Naive thymus-derived CD4-positive, alpha-beta T cell (primary cell): ENCODE results near the gene DTX2. TPM values are rescaled to one million over a fixed set of nuclear protein-coding genes. Genes with fewer than 3 reads are reported as not detected.
"Not testable (repeated sequence)": the region's sequence is repeated elsewhere in the genome, so short reads cannot be mapped to it uniquely, and the experiment has no call there.

Source experiments
- ATAC-seq: fragments of 150-1000 bp; cut with Tn5 transposase; 2 replicates; pipeline ENCODE4 v1.10.0; 2021; ENCODE audit warnings: mild to moderate bottlenecking, moderate library complexity
- CTCF ChIA-PET: fragments of 350-600 bp; sonication (Branson Sonifier 250); formaldehyde crosslinking; loops from one replicate; lab custom pipeline; 2021; ENCODE audit warnings: antibody characterized with exemption; lab: Charles Lee
- POLR2A ChIA-PET: fragments of 350-600 bp; sonication (Branson Sonifier 250); formaldehyde crosslinking; loops from one replicate; lab custom pipeline; 2021; ENCODE audit warnings: antibody characterized with exemption, inconsistent platforms; lab: Charles Lee
- DNase-seq, 9 donors: peaks; one replicate each; pipeline versions ENCODE4 v3.0.0 to v3.0.0-alpha.2; 2020 to 2022; ENCODE audit warnings: mixed read lengths in 1 of 9
- H3K27ac ChIP-seq: one replicate; pipeline ENCODE4 v1.7.0; 2013; ENCODE audit warnings: mild to moderate bottlenecking, low read depth, low read length, moderate library complexity
- H3K27me3 ChIP-seq, 2 donors: one replicate each; pipeline ENCODE4 v1.7.0; 2013; ENCODE audit warnings: low read length in 2 of 2, mild to moderate bottlenecking in 2 of 2, moderate library complexity in 2 of 2; ENCODE audit not compliant: control insufficient read depth in 2 of 2, insufficient read depth in 2 of 2
- H3K36me3 ChIP-seq, 3 experiments: 1 replicate in 2 of 3; 2 replicates in 1 of 3; pipeline ENCODE4 v1.7.0; 2013; ENCODE audit warnings: low read length in 3 of 3, mild to moderate bottlenecking in 3 of 3, moderate library complexity in 1 of 3; ENCODE audit not compliant: insufficient read depth in 3 of 3, control insufficient read depth in 2 of 3
- H3K4me1 ChIP-seq, 2 donors: one replicate each; pipeline ENCODE4 v1.7.0; 2013; ENCODE audit warnings: low read length in 2 of 2, mild to moderate bottlenecking in 2 of 2, moderate library complexity in 1 of 2; ENCODE audit not compliant: control insufficient read depth in 2 of 2, insufficient read depth in 2 of 2
- H3K4me3 ChIP-seq: 2 replicates; pipeline ENCODE4 v1.7.0; 2013; ENCODE audit warnings: mild to moderate bottlenecking, low read length
- H3K9me3 ChIP-seq, 3 experiments: 1 replicate in 2 of 3; 2 replicates in 1 of 3; pipeline ENCODE4 v1.7.0; 2013; ENCODE audit warnings: low read length in 3 of 3; ENCODE audit not compliant: control insufficient read depth in 2 of 3
- H3K27ac Mint-ChIP-seq, 9 donors: one replicate each; pipeline ENCODE4 v1.8.0; 2020 to 2022; ENCODE audit warnings: mixed read lengths in 9 of 9, mild to moderate bottlenecking in 8 of 9, moderate library complexity in 5 of 9, inconsistent platforms in 2 of 9
- H3K27me3 Mint-ChIP-seq, 5 donors: one replicate each; pipeline ENCODE4 v1.8.0; 2021 to 2022; ENCODE audit warnings: mixed read lengths in 5 of 5, mild to moderate bottlenecking in 1 of 5
- H3K36me3 Mint-ChIP-seq, 5 donors: one replicate each; pipeline ENCODE4 v1.8.0; 2020 to 2022; ENCODE audit warnings: mixed read lengths in 5 of 5, mild to moderate bottlenecking in 3 of 5, inconsistent platforms in 1 of 5
- H3K4me1 Mint-ChIP-seq, 7 donors: one replicate each; pipeline ENCODE4 v1.8.0; 2020 to 2022; ENCODE audit warnings: mixed read lengths in 7 of 7, mild to moderate bottlenecking in 3 of 7, inconsistent platforms in 1 of 7
- H3K4me3 Mint-ChIP-seq, 10 donors: one replicate each; pipeline ENCODE4 v1.8.0; 2020 to 2022; ENCODE audit warnings: mild to moderate bottlenecking in 10 of 10, mixed read lengths in 10 of 10, moderate library complexity in 6 of 10, inconsistent platforms in 2 of 10
- H3K9me3 Mint-ChIP-seq, 11 donors: one replicate each; pipeline ENCODE4 v1.8.0; 2020 to 2022; ENCODE audit warnings: mixed read lengths in 11 of 11, mild to moderate bottlenecking in 4 of 11, inconsistent platforms in 1 of 11, moderate library complexity in 1 of 11
- intact Hi-C, 2 donors: fragments of 100-400 bp; cut with micrococcal nuclease; formaldehyde crosslinking; loops; one replicate each; pipeline ENCODE4 v1.15.1; 2023
- polyA plus RNA-seq, 2 donors: library from polyadenylated mRNA; unstranded; fragments of 300-500 nt; fragmentation: Illumina TruSeq; gene quantifications; one replicate each; pipeline ENCODE4 v1.2.3, GENCODE V29; 2021
- total RNA-seq, 6 experiments: library from RNA in 5 of 6; stranded (reverse) in 5 of 6; gene quantifications; 1 replicate in 5 of 6; 2 replicates in 1 of 6; pipeline ENCODE4 v1.2.3 and lab custom pipeline; 2021 to 2026

DTX2 gene
- total and polyA plus RNA-seq, 7 experiments from 2014 or later = 12.0 to 44.8 (median 34.3) TPM

DNA sequence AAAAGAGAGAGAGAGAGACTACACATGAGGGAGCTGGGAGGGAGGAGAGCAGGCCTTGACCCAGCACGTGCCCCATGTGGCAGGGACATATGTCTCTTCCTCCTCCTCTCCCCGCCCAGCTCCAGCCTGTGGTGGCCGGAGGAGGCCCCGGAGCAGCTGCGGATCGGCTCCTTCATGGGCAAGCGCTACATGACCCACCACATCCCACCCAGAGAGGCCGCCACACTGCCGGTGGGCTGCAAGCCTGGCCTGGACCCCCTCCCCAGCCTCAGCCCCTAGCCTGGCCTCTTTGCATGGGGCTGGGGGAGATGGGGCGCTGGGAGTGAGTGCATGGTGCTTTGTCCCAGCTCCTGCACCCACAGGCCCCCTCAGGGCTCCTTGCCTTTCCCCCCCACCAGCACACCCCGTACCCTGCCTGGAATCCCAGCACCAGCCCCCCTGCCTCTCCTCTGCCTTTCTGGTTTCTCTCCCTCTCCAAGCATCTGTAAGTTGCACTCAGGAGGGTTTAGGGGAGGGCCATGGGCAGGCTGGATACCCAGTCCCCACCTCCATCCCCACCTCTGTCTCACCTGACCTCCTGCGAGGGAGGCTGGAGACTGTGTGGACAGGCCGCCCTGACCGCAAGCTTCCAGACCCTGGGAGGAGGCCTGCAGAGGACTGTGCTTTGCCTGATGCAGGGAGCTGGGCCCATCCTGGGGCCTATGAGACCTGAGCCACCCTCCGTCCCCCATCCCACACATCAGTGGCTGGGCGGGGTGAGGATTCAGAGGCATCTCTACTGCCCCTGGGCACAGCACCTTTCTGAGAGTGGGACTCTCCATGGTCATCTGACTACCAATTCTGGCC is 53.6 kb downstream of the DTX2 start:
- H3K9me3 ChIP-seq = no peaks in the 10 kb centered on the region
- no peaks in the 10 kb centered on the region for H3K4me1 Mint-ChIP-seq
- H3K4me3 Mint-ChIP-seq = no peak overlapping the region
- H3K27ac Mint-ChIP-seq = no peak overlapping the region
- ATAC-seq = no peak
- no peaks in the 10 kb centered on the region for H3K36me3 ChIP-seq
- no peak overlapping the region for H3K27ac ChIP-seq
- H3K4me1 ChIP-seq = no peaks in the 10 kb centered on the region
- DNase-seq = no peak
- H3K4me3 ChIP-seq = no peak overlapping the region
- peaks cover 0 to 4% (median 0%) of the 10 kb centered on the region in 5 donors for H3K27me3 Mint-ChIP-seq
- no peaks in the 10 kb centered on the region for H3K36me3 Mint-ChIP-seq
- H3K27me3 ChIP-seq = no peaks in the 10 kb centered on the region
- intact Hi-C loops = no loop called here
- H3K9me3 Mint-ChIP-seq = no peaks in the 10 kb centered on the region
- CTCF ChIA-PET = no interaction called here
- POLR2A ChIA-PET = no interaction called here

DNA sequence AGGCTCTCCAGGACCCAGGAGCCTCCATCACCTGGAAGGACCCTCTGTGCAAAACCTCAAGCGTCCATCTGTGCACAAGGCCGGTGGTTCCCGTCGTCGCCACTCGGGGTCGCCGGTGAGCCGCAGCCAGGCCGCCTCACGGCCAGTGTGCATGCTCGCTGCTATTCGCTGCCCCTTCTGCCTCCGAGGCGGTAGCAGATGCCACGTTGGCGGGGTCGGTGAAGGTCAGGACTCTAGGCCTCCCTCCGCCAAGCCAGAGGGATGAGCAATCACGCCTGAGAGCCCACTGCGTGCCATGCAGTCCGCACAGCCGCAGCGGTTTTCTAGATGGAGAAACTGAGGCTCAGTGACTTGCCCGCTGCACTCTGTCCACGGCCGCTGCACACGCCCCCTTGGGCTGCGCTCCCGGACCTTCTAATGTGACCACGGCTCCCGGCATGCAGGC is 54.5 kb downstream of the DTX2 start:
- H3K4me3 Mint-ChIP-seq = no peak overlapping the region
- intact Hi-C loops = no loop called here
- Histone ChIP-seq H3K9me3 (no peaks in the 10 kb centered on the region), H3K4me1 (no peaks in the 10 kb centered on the region), H3K27ac (no peak overlapping the region), H3K27me3 (no peaks in the 10 kb centered on the region), H3K36me3 (no peaks in the 10 kb centered on the region), H3K4me3 (no peak overlapping the region)
- peak; percentile 62 for ATAC-seq
- H3K9me3 Mint-ChIP-seq = no peaks in the 10 kb centered on the region
- H3K4me1 Mint-ChIP-seq = peaks cover 0 to 4% (median 0%) of the 10 kb centered on the region in 7 donors
- peak in 4 of 9 donors; percentile 16 to 49 (median 35) for DNase-seq
- no peak overlapping the region for H3K27ac Mint-ChIP-seq
- peaks cover 0 to 4% (median 0%) of the 10 kb centered on the region in 5 donors for H3K27me3 Mint-ChIP-seq
- POLR2A ChIA-PET = no interaction called here
- CTCF ChIA-PET = no interaction called here
- no peaks in the 10 kb centered on the region for H3K36me3 Mint-ChIP-seq

GRCh38 chr7:76516932-76517331 is 55.4 kb downstream of the DTX2 start:
- intact Hi-C loops = not testable (repeated sequence)

GRCh38 chr7:76526183-76526582 is 64.7 kb downstream of the DTX2 start:
- H3K4me1 ChIP-seq, H3K36me3 ChIP-seq, H3K27ac Mint-ChIP-seq, H3K9me3 Mint-ChIP-seq, H3K9me3 ChIP-seq, POLR2A ChIA-PET, CTCF ChIA-PET, H3K36me3 Mint-ChIP-seq, H3K4me3 Mint-ChIP-seq, H3K27me3 Mint-ChIP-seq, H3K27me3 ChIP-seq, ATAC-seq, H3K4me1 Mint-ChIP-seq, DNase-seq, intact Hi-C loops, H3K4me3 ChIP-seq, H3K27ac ChIP-seq: not testable (repeated sequence)

More at GRCh38 chr7:76516932-76517331, 55.4 kb downstream of the DTX2 start:
- CTCF ChIA-PET, POLR2A ChIA-PET, H3K27me3 ChIP-seq, H3K27me3 Mint-ChIP-seq, H3K27ac Mint-ChIP-seq, H3K4me3 Mint-ChIP-seq, H3K27ac ChIP-seq, H3K36me3 ChIP-seq, ATAC-seq, H3K4me1 ChIP-seq, H3K4me3 ChIP-seq, H3K36me3 Mint-ChIP-seq, H3K9me3 Mint-ChIP-seq, H3K9me3 ChIP-seq, DNase-seq, H3K4me1 Mint-ChIP-seq: not testable (repeated sequence)

DNA sequence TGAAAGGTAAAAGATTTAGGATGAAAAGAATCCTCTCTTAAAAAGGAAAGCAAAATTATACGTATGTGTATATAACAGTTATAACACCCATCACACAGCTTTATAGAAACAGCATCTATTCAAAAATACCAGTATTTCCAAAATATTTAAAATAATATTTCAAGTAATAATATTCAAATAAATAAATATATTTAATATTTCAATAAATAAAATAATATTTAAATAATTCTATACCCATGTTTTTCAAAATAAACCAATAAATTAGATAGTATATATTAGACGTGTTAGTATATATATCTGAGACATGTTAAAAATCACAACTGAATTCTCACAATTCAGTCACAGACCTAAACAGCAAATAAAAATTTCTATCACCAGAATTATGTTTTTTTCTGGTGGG is 70.1 kb downstream of the DTX2 start:
- POLR2A ChIA-PET, DNase-seq, H3K4me1 Mint-ChIP-seq, ATAC-seq, H3K4me3 ChIP-seq, H3K36me3 Mint-ChIP-seq, H3K27me3 ChIP-seq, H3K9me3 Mint-ChIP-seq, H3K27ac Mint-ChIP-seq, H3K36me3 ChIP-seq, CTCF ChIA-PET, H3K9me3 ChIP-seq, H3K4me3 Mint-ChIP-seq, H3K27ac ChIP-seq, H3K27me3 Mint-ChIP-seq, H3K4me1 ChIP-seq, intact Hi-C loops: not testable (repeated sequence)

- H3K27ac ChIP-seq, H3K9me3 Mint-ChIP-seq, DNase-seq, H3K4me1 Mint-ChIP-seq, H3K36me3 Mint-ChIP-seq, H3K27me3 Mint-ChIP-seq, H3K4me3 Mint-ChIP-seq, ATAC-seq, CTCF ChIA-PET, H3K4me3 ChIP-seq, H3K9me3 ChIP-seq, H3K36me3 ChIP-seq, intact Hi-C loops, POLR2A ChIA-PET, H3K4me1 ChIP-seq, H3K27me3 ChIP-seq, H3K27ac Mint-ChIP-seq: not testable (repeated sequence)
Measured at GRCh38 chr7:76543197-76543596, 81.7 kb downstream of the DTX2 start, which contains the start of gene SPDYE16. Gene SPDYE16, minus strand, starts transcription at chr7:76543297. Its CDS starts 1,838 bp downstream, at chr7:76541459.
